ENCODE data around the gene RBM15.

- TF ChIP-seq CTCF (IDR thresholded peaks at IDR 0.05) (no peak), ZFX (IDR thresholded peaks at IDR 0.05; ENCODE audit: borderline replicate concordance) (no peak)
Measured at GRCh38 chr1:110320168-110320518, 19.0 kb upstream of the RBM15 start.
